ENCODE measurements around the gene RTL1.

RTL1 gene

DNA sequence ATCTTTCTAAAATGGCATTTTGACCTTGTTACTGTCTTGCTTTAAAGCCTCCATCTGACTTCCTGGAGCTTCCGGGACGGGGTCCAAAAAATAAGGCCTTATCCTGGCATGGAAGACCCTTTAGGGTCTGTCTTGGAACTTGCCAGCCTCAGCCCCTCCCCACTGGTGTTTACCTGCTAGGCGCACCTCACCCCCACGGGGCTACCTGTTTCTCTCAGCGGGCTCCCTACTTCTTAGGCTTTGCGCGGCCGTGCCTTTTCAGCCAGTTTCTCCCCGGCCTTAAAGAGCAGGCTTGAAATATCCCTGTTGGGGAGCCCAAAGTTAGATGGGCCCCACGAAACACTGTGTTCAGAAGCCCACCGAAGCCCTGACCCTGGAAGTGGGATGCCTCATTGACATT, 5.1 kb downstream of the RTL1 start:
- no peak for DNase-seq

DNA sequence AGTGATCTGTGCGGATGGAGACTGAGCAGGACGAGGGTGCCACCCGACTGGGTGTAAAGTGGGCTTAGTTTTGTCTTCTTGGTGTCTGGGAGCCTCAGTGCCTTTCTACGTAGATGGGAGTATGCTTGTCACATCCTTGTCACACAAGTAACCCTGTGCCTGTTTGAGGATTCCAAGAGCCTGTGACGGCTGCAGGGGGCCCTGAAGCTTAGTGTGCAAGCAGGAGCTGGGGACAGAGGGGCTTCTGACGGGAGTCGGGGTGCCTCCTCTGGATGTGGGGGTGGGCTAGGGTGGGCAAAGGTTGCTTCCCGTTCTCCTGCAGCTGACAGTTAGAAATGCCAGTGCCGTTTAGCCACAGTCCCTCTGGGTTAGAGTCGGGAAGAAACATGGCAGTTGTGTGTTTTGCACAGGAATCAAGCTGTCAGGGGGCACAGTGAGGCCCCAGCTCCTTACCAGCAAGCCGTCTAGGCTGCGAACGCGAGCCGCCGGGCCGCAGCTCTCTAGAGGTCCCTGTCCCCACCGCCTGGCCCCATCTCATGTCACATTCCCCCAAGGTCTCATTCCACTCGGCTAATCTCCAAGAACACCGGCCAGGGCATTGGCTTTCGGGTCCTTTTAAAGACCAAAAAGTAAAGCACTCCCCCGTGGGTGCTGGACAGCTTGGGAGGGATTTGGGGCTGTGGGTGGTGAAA, 7.0 kb downstream of the RTL1 start:
- DNase-seq: no peak

DNA sequence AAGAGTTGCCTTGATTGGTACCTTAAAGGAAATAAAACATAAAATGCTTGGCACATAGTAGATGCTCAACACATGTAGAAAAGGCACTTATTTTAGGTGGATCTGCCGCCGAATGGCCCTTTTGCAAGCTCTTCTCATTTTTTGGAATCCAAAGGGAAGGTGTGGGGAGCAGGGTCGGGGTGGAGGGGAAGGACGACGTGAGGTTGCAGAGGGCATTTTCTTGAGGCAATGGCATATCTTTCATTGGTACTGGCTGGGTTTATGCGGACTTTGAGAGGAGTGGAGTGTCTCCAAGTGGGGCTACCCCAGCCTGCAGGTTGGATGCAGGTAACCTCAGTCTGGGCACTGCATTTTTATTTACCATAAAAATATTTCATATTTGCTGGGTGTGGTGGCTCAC, 8.1 kb downstream of the RTL1 start:
- DNase-seq: no peak

DNA sequence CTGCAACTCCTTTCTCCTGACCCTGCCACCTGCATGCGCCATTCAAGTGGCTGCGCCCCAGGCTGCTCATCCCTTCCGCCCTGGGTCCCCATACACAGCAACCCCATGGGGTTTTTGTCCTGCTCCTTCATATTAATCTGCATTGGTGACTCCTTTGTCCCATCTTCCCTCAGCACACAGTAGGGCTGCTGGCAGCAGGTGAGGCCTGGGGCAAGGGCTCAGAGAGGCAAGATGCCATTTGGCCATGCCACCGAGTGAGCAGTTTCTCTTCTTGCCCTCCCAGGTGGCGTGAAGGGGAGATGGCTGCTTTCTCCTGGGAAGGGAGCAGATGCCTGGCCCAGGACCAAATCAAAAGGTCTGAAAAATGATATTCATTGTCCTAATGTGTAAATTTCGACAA, 9.1 kb downstream of the RTL1 start:
- DNase-seq: no peak

DNA sequence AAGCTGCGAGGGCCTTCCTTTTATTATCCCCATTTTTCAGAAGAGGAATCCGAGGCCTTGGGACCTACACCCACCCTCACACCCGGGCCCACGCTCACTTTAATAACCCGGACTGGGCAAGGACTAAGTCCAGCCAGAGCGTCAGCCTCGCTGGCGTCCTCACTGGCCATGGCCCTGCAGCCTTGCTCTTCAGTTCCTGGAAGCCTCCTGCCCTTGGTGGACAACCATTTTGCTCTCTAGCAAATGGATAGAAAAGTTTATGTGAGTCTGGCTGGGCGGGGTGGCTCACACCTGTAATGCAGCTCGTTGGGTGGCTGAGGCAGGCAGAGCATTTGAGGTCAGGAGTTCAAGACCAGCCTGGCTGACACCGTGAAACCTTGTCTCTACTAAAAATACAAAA, 9.8 kb downstream of the RTL1 start:
- DNase-seq: no peak

DNA sequence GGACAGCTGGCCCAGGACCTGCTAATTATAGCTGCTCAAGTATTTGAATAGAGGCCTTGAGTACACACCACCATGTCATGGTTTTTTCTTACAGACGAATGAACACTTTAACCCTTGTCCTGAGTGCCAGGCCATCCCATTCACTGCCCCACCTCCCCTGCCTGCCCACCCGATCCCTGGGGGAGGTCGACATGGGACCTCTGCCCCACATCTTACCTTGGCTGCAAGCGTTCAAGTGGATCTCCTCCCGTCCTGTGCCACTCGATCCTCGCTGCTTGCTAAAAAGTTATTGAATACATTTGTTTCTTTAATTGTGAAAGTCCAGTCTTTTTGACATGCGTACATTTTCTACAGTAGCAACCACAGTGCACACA, 10.3 kb downstream of the RTL1 start:
- DNase-seq: no peak

DNA sequence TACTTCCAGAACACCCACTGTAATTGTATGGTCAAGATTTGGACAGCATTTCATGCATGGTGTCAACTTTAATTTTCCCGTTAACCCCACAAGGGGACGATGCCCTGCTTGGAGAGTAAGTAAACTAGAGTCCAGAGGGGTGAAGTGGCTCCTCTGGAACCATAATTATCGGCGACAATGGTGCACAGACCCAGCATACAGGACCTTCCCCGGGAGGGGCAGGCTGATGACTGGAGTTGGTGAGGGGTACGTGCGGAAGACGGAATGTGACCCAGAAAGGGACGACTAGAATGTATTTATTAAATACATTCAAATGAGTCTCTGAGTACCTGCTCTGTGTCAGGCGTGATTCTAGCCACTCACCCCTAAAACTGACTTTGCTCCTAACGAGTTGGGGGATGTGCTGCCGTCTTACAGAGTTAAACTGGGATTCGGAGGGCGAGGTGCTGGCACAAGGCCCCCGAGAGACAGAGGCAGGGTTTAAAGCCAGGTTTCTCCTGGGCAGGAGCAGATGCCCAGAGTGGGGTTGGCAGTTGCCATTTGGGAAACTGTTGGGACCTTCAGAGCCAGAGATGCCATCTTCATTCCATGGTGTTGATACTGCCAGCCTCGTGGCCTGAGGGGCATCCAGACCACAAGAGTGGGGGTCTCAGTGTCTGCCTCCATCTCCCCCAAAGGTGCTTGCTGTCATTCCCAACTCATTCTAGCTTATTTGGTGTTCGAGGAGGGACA, 10.9 kb downstream of the RTL1 start:
- DNase-seq: no peak

DNA sequence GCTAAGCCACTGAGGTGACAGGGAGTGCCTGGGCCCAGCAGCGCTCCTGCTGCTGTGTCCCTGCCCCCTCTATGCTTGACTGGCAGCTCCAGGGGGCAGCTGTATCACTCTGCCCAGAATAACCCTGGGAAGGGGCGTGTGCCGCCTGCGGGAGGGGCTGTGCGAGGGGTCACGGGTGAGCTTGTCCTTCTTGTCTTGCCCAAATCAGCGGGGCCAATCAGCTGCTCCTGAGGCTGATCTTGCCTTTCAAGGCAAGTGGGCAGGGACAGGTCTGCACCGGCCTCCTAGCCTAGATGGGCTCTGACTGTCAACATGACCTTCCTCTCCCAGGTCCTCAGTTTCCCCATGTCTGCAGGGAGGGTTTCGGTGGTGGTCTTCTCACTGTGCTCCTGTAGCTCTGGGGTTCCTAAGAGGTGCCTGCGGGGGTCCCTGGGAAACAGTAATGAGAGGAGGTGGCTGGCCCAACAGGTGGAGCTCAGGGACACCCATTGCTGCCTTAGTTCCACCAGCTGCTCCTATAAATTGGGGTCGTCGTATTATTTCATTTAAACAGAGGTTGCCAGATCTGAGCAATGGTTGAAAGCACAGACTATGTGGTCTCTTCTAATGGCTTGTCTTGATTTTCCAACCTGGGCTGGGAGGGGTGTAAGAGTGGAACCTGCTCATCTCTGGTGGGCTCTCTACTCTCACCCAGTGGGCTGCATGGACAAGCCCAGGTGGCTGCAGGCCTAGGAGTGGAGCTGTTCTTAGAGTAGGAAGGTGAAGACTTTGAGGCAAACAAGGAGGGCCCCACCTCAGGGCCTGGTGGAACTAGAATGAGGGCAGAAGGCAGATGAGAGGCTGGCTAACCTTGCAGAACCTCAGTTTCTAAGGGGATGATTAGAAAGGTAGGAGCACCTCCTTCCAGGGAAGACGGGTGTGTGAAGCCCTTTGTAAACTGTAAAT, 11.7 kb downstream of the RTL1 start:
- DNase-seq: peak in 1 of 2 experiments; percentile 7

DNA sequence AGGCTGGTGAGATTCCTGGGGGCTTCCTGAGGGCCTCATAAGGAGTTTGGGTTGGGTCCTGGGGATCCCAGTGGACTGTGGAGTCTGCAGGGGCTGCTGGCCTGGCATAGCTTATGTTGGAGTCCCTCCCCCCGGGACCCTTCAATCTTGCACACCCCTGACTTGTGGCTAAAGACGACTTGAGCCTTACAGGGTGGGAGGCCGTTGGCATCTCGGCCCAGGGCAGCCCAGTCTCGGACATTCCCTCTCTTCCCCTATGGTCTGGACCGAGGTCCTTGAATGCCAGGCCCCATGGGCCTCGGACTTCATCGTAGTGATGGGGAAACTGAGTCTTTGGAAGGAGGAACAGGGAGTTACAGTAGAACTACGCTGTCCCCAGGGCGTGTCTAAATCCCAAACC, 12.5 kb downstream of the RTL1 start:
- DNase-seq: no peak

DNA sequence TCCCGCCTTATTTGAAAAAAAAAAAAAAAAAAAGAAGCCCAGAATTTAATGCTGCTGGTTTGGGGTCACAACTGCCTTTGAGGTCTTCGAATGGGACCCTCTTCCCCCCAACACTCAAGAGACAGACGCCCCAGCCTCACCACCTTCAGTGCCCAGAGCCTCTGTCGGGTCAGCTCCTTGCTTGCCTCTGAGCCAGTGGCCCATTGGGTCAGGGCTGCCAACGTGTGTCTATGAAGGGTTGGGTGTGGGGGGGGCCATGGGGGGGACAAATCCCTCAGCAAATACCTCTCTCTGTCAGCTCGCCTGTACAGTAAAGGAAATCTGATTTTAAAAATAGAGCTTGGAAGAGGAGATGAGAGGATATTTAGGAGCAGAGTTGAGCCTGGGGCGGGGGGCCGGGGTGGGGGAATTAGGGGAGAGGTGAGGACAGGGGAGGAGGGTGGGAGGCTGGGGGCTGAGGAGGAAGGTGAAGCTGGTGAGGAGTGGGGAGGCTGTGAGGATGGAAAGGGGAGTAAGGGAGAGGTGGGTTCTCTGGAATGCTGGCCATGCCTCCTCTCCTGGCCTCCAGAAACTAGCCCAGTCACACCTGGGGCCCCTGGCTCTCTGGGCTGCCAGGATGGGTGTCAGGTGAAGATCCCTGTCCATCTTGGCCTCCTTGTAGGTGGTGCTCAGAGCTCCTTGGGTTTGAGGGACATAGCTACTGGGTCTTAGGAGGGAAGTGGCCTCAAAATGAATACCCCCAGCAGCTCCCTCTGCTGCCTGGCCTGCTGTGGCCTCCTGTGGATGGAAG, 13.3 kb downstream of the RTL1 start:
- DNase-seq: no peak

DNA sequence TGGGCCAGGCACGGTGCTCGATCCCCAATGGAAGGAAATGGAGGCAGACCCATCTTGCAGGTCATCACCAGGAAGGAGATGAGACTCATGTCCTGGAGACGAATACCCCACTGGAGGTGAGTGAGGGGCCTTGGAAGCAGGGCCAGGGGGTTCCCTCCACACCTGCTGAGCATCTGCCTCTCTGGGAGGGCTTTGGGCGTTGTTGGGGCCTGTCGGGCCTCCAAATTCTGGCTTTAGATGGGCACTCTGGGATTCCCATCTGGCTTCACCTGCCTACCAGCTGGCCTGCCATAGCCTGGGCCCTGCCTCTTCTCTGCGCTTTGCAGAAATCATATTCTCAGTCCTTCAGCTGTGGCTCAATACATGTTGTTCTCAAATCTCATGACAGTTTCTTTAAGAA, 13.9 kb downstream of the RTL1 start:
- no peak for DNase-seq

DNA sequence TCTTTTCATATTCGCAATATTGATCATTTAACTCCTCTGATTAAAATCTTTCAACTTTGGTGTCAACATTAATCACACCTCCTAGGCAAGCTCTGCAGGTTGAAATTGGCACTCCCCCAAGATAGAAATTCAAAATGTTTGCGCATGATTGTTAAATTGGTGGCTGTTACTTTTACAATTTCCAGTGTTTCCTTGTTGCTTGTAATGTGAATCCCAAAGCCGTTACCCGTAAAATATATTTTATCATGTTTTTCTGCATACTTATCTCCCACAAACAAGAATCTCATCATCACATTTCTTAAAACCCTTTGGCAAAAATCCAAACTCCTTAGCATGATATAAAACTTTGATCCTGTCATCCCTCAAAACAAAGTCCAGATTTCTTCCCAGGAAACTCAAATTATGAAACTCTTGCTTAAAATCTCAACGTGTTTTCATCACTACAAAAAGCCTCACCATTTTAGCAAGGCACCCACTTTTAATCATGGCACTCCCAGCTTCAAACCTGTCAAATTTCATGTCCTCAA, 14.7 kb downstream of the RTL1 start:
- no peak for DNase-seq

DNA sequence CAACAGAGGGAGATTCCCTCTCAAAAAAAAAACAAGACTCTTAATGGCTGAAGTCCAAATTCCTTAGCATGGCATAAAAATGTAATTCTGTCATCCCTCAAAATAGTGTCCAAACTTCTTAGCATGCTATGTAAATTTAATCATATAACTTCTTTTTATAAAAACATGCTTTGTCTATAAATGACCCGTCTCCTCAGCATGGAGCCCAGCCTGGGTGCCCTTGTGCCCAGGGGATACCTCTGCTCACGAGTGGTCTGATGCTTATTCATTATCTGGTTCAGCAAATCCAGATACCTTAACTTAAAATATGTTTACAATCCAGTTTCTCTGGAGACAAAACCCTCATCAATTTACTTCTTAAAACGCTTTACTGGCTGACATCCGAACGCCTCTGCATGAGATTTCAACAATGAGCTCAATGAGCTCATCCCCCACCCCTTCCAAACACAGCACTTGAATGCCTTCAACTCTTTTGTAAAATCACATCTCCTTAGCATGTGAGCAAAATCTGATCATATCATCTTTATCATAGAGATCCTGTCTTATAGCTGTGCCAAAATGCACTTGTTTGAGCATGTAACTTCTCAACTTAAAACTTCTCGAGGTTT, 15.7 kb downstream of the RTL1 start:
- DNase-seq: no peak

DNA sequence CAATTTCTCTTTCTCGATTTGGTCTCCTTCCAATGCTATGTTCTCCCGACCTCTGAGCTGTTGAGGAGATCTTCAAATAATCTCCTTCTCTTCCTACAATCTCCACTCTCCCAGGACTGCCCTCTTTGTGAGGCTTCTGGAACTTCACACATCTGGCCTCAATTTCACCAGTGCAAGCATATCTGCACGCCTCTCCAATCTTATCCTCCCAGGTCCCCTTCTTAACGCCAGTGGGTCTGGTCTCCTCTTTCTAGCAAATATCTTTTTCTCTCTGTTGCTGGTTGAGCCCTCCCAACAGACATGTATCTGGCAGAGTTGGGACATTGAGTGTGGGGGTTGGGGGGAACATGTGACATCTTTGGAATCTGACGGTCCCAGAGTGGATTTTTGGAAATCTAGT, 17.9 kb downstream of the RTL1 start:
- DNase-seq: no peak

DNA sequence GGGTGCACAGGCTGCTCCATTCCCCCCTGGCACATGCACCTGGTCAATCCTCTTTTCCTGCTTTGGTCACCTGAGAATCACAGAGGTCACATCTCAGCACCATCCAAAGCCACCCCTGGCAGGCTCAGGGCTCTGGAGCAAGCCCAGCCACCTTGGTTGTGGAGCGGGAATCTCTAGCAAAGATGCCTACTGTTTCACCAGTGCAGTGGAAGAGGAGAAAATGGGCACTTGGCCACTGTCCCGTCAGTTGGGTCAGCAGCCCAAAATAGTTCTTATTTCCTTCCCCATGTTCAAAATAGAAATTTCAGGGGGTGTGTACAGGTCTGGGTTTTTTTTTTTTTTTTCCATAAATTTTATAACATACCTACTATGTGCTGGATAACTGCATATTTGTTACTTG, 18.3 kb downstream of the RTL1 start:
- no peak for DNase-seq

DNA sequence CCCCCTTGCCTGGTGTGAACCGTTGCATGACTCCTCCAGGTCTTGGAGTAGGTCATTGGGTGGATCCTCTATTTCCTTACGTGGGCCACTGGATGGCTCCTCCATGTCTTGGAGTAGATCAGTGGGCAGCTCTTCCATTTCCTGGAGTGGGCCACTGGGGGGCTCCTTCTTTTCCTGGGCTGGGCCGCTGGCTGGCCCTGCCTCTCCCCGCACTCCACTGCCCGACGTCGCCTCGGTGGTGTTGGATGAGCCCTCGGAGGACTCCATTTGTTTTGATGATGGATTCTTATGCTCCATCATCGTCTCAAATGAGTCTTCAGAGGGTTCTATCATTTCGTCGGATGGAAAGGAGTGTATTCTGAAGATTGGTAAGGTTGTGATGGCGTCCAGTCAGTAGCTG, 19.1 kb downstream of the RTL1 start:
- no peak for DNase-seq

DNA sequence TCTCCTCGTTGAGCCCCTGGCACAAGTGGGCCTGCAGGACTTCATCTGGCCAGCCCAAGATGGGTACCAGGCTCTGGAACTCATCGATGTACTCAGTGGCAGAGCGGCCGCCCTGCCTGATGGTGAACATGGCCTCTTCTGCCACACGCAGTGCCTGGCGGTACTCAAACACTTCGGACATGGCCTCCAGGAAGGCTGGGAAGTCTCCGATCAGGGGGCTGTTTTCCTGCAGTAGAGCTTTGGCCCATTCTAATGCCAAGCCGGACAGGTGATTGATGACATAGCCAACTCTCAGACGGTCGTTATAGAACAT, 19.8 kb downstream of the RTL1 start:
- DNase-seq: no peak

DNA sequence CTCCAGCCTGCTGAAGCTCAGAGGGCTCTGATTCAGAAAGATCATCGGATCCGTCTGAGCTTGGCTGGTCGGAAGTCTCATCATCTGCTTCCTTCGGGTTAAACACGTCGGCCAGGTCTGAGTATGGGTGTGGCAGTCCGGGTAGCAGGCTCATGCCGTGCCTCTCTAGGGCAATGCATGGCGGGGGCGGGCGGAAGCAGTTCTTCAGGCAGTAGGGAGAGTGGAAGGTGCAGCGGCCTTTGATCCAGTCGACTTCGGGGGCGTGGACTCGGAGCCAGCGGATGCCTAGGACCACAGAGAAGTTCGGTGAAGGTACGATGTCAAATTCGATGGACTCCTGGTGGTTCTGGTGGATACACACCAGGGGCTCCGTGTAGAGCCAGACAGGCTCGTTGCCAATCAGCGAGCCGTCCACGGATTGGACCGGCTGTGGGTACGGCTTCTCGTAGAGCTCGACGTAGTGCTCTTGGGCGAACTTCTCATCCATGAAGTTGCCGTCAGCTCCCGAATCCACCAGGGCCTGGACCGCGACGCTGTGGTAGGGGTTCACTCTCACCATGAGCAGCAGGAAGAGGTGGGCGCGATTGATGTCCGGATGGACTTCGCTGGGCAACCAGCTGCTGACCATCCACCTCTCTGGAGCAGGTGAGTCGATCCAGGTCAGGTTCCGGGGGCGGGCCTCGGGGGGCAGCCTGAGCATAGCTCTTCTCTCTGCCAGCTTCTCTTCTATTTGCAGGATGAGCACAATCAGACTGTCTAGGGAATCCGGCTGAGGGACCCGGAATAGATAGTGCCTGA, 20.3 kb downstream of the RTL1 start:
- no peak for DNase-seq

DNA sequence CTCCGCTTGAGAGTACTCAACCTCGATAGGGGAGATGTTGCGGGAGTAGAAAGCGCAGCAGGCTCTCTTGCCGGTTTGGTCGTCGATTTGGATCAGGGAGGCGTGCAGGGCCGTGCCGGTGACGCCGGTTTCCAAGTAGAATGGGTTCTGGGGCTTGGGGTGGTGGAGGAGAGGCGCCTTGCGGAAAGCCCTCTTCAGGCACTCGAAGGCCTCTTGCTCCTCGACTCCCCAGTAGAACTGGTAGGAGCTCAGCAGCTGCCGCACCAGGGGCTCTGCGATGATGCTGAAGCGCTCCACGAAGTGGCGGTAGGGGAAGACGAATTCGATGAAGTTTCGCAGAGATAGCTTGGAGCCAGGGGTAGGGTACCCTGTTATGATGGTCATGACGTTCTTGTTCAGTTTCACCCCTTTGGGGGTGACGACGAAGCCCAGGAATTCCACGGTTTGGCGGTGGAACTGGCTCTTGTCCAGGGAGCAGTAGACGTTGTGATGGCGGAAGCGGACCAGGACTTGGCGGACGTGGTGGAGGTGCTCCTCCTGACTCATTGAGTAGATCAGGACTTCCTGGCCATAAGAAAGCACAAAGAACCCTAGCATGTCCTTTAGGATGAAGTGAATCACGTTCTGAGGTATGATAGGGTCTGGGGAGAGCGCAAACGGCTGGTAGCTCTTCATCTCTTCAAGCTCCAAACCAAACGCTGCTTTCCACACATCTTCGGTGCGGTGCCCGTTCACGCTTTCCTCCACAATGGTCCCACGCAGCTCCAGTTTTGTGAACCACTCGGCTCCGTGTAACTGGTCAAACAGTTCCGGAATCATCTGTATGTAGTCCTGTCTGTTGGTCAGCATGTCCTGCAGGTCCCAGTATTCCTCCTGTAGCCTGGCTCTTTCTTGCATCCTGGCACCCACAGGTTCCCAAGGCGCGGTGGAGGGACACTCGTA, 21.2 kb downstream of the RTL1 start:
- no peak for DNase-seq
